Measurements from ENCODE around the gene RBM25.

Gene RBM25

GRCh38 chr14:73102806-73103497 is 44.6 kb downstream of the RBM25 start:
- H2BK120ac ChIP-seq (ENCODE audit: low read depth, low read length), result no peak overlapping the region
- WGBS (ENCODE audit: extremely low coverage, insufficient coverage, low lambda C conversion rate), result 100% methylated on average over 14 of the region's 27 CpGs

DNA sequence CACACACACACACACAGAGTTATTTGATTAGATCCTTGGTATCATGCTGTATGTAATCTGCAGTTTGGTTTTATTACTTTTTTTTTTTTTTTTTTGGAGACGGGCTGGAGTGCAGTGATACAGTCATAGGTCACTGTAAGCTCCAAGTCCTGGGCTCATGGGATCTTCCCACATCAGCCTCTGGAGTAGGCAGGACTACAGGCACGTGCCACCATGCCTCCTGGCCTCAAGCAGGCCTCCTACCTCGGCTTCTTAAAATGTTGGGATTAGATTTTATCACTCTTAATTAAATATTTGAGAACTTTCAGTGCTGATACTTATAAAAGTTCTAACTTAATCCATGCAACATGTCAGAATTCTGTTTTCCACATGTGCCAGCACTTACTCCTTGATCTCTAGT is 46.7 kb downstream of the RBM25 start:
- Histone ChIP-seq H3K27ac (ENCODE audit: low read depth, low read length) (no peak overlapping the region), H3K23ac (ENCODE audit: low read length) (no peak overlapping the region), H3K79me2 (ENCODE audit: control insufficient read depth, insufficient read depth, low read length) (no peaks in the 10 kb centered on the region), H3K4me3 (ENCODE audit: low read length) (no peak overlapping the region), H3K18ac (ENCODE audit: low read length) (no peak overlapping the region), H4K5ac (ENCODE audit: low read length) (no peak overlapping the region), H2AK5ac (ENCODE audit: low read length) (no peak overlapping the region), H2BK15ac (replicated peaks; ENCODE audit: low read depth) (no peak overlapping the region), H3K4me1 (ENCODE audit: control insufficient read depth, low read depth, low read length) (no peaks in the 10 kb centered on the region), H3K79me1 (ENCODE audit: low read length) (peaks cover 2% of the 10 kb centered on the region), H4K8ac (ENCODE audit: low read depth, low read length) (no peak overlapping the region), H3K27me3 (ENCODE audit: insufficient read depth, low read length, poor library complexity) (no peaks in the 10 kb centered on the region), H3K36me3 (ENCODE audit: control insufficient read depth, insufficient read depth, low read length) (peaks cover 5% of the 10 kb centered on the region), H3K4me2 (ENCODE audit: low read length) (no peak overlapping the region), H3K56ac (ENCODE audit: low read length) (no peak overlapping the region), H2BK120ac (ENCODE audit: low read depth, low read length) (no peak overlapping the region), H2BK5ac (ENCODE audit: low read length) (no peak overlapping the region), H3K9ac (ENCODE audit: low read length) (no peak overlapping the region), H3K4ac (ENCODE audit: low read depth, low read length) (no peak overlapping the region)
- no peak for DNase-seq
- WGBS (ENCODE audit: extremely low coverage, insufficient coverage, low lambda C conversion rate), result no CpG with 5 or more reads among the region's 3 CpGs

More at GRCh38 chr14:73102806-73103497, 44.6 kb downstream of the RBM25 start:
- no peak overlapping the region for H3K56ac ChIP-seq (ENCODE audit: low read length)
- peaks cover 2% of the 10 kb centered on the region for H3K36me3 ChIP-seq (ENCODE audit: control insufficient read depth, insufficient read depth, low read length)
- peaks cover 2% of the 10 kb centered on the region for H3K79me1 ChIP-seq (ENCODE audit: low read length)
- H2AK5ac ChIP-seq (ENCODE audit: low read length), result no peak overlapping the region
- no peak overlapping the region for H3K27ac ChIP-seq (ENCODE audit: low read depth, low read length)
- no peak overlapping the region for H3K4ac ChIP-seq (ENCODE audit: low read depth, low read length)
- H4K5ac ChIP-seq (ENCODE audit: low read length), result no peak overlapping the region
- H3K23ac ChIP-seq (ENCODE audit: low read length), result no peak overlapping the region
- no peak overlapping the region for H3K9ac ChIP-seq (ENCODE audit: low read length)
- no peaks in the 10 kb centered on the region for H3K27me3 ChIP-seq (ENCODE audit: insufficient read depth, low read length, poor library complexity)
- H2BK15ac ChIP-seq (replicated peaks; ENCODE audit: low read depth), result no peak overlapping the region
- H3K18ac ChIP-seq (ENCODE audit: low read length), result no peak overlapping the region
- H4K8ac ChIP-seq (ENCODE audit: low read depth, low read length), result no peak overlapping the region
- H3K79me2 ChIP-seq (ENCODE audit: control insufficient read depth, insufficient read depth, low read length), result peaks cover 1% of the 10 kb centered on the region
- no peak overlapping the region for H2BK5ac ChIP-seq (ENCODE audit: low read length)
- no peak for DNase-seq
- no peak overlapping the region for H3K4me2 ChIP-seq (ENCODE audit: low read length)
- no peak overlapping the region for H3K4me3 ChIP-seq (ENCODE audit: low read length)
- no peaks in the 10 kb centered on the region for H3K4me1 ChIP-seq (ENCODE audit: control insufficient read depth, low read depth, low read length)

- H3K36me3 ChIP-seq (ENCODE audit: control insufficient read depth, insufficient read depth, low read length), result peaks cover 7% of the 10 kb centered on the region
- H2BK15ac ChIP-seq (replicated peaks; ENCODE audit: low read depth), result no peak overlapping the region
- H3K27me3 ChIP-seq (ENCODE audit: insufficient read depth, low read length, poor library complexity), result no peaks in the 10 kb centered on the region
- no peak overlapping the region for H3K27ac ChIP-seq (ENCODE audit: low read depth, low read length)
- H4K8ac ChIP-seq (ENCODE audit: low read depth, low read length), result no peak overlapping the region
- H3K4ac ChIP-seq (ENCODE audit: low read depth, low read length), result no peak overlapping the region
- no peak overlapping the region for H2BK120ac ChIP-seq (ENCODE audit: low read depth, low read length)
- 100% methylated on average over 11 of the region's 16 CpGs for WGBS (ENCODE audit: extremely low coverage, insufficient coverage, low lambda C conversion rate)
- H3K4me2 ChIP-seq (ENCODE audit: low read length), result no peak overlapping the region
- no peak overlapping the region for H3K4me3 ChIP-seq (ENCODE audit: low read length)
- no peak for DNase-seq
- H3K79me2 ChIP-seq (ENCODE audit: control insufficient read depth, insufficient read depth, low read length), result no peaks in the 10 kb centered on the region
- no peak overlapping the region for H3K56ac ChIP-seq (ENCODE audit: low read length)
- H3K9ac ChIP-seq (ENCODE audit: low read length), result no peak overlapping the region
- no peak overlapping the region for H2AK5ac ChIP-seq (ENCODE audit: low read length)
- H3K23ac ChIP-seq (ENCODE audit: low read length), result no peak overlapping the region
- H4K5ac ChIP-seq (ENCODE audit: low read length), result no peak overlapping the region
- H3K4me1 ChIP-seq (ENCODE audit: control insufficient read depth, low read depth, low read length), result no peaks in the 10 kb centered on the region
- H3K18ac ChIP-seq (ENCODE audit: low read length), result no peak overlapping the region
- H2BK5ac ChIP-seq (ENCODE audit: low read length), result no peak overlapping the region
- H3K79me1 ChIP-seq (ENCODE audit: low read length), result peaks cover 2% of the 10 kb centered on the region
These were observed 47.4 kb downstream of the RBM25 start for GRCh38 chr14:73105727-73106126.

DNA sequence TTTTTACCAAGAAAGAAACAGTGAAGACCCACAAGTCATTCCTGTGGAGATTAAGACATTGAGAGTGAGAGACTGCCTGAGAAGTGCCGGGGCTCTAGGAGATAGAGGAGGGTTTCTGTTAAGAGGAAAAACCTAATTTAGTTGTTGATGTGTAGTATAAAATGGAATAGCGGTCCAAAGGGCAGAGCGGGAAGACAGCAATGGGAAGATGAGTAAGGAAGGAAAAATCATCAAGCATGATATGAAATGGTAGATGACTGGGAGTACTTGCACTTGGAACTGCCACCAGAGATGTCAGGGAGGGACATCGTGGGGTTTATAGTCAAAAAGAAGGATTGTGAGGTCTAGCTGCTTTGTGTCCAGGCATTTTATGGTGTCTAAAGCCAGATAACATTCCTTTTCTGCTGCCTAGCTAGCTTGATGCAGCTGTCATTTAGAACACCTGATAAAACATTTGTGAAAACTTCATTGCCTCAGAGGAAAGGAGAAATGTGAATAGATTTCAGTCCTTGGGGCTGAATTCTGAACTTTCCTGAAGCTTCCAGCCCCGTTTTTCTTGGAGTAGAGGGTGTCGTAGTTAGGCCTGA is 57.8 kb downstream of the RBM25 start:
- Histone ChIP-seq H3K4me1 (ENCODE audit: control insufficient read depth, low read depth, low read length) (no peaks in the 10 kb centered on the region), H2AK5ac (ENCODE audit: low read length) (no peak overlapping the region), H3K36me3 (ENCODE audit: control insufficient read depth, insufficient read depth, low read length) (peaks cover 15% of the 10 kb centered on the region), H3K9ac (ENCODE audit: low read length) (no peak overlapping the region), H4K8ac (ENCODE audit: low read depth, low read length) (no peak overlapping the region), H3K4ac (ENCODE audit: low read depth, low read length) (no peak overlapping the region), H2BK5ac (ENCODE audit: low read length) (no peak overlapping the region), H3K23ac (ENCODE audit: low read length) (no peak overlapping the region), H3K18ac (ENCODE audit: low read length) (no peak overlapping the region), H3K79me1 (ENCODE audit: low read length) (peaks cover 8% of the 10 kb centered on the region), H3K56ac (ENCODE audit: low read length) (no peak overlapping the region), H2BK120ac (ENCODE audit: low read depth, low read length) (no peak overlapping the region), H3K4me3 (ENCODE audit: low read length) (no peak overlapping the region), H3K4me2 (ENCODE audit: low read length) (no peak overlapping the region), H3K79me2 (ENCODE audit: control insufficient read depth, insufficient read depth, low read length) (peaks cover 1% of the 10 kb centered on the region), H2BK15ac (replicated peaks; ENCODE audit: low read depth) (no peak overlapping the region), H4K5ac (ENCODE audit: low read length) (no peak overlapping the region), H3K27ac (ENCODE audit: low read depth, low read length) (no peak overlapping the region), H3K27me3 (ENCODE audit: insufficient read depth, low read length, poor library complexity) (no peaks in the 10 kb centered on the region)
- no peak for DNase-seq
- WGBS (ENCODE audit: extremely low coverage, insufficient coverage, low lambda C conversion rate), result no CpG with 5 or more reads among the region's 6 CpGs

GRCh38 chr14:73124180-73124894 is 66.0 kb downstream of the RBM25 start:
- Histone ChIP-seq H2AK5ac (ENCODE audit: low read length) (no peak overlapping the region), H3K79me1 (ENCODE audit: low read length) (no peaks in the 10 kb centered on the region), H4K8ac (ENCODE audit: low read depth, low read length) (no peak overlapping the region), H3K56ac (ENCODE audit: low read length) (peak overlapping the region; percentile 19), H2BK15ac (replicated peaks; ENCODE audit: low read depth) (no peak overlapping the region), H2BK120ac (ENCODE audit: low read depth, low read length) (no peak overlapping the region), H3K4me1 (ENCODE audit: control insufficient read depth, low read depth, low read length) (peaks cover 5% of the 10 kb centered on the region), H3K27ac (ENCODE audit: low read depth, low read length) (peak overlapping the region; percentile 87), H3K4me3 (ENCODE audit: low read length) (no peak overlapping the region), H2BK5ac (ENCODE audit: low read length) (no peak overlapping the region), H3K9ac (ENCODE audit: low read length) (no peak overlapping the region), H3K27me3 (ENCODE audit: insufficient read depth, low read length, poor library complexity) (no peaks in the 10 kb centered on the region), H3K36me3 (ENCODE audit: control insufficient read depth, insufficient read depth, low read length) (no peaks in the 10 kb centered on the region), H3K23ac (ENCODE audit: low read length) (no peak overlapping the region), H3K4me2 (ENCODE audit: low read length) (no peak overlapping the region), H3K18ac (ENCODE audit: low read length) (no peak overlapping the region), H3K79me2 (ENCODE audit: control insufficient read depth, insufficient read depth, low read length) (no peaks in the 10 kb centered on the region), H4K5ac (ENCODE audit: low read length) (no peak overlapping the region), H3K4ac (ENCODE audit: low read depth, low read length) (no peak overlapping the region)
- WGBS (ENCODE audit: extremely low coverage, insufficient coverage, low lambda C conversion rate), result no CpG with 5 or more reads among the region's 6 CpGs
- peak; percentile 4 for DNase-seq
